ENCODE data around the gene TOM1L2. TPM values are rescaled to one million over a fixed set of nuclear protein-coding genes. Genes with fewer than 3 reads are reported as not detected.

TOM1L2 gene
- total and polyA plus RNA-seq, 2 donors (not counting 1 experiment from before 2014, with no cell fraction given): 33.9 to 35.9 TPM

- Histone ChIP-seq H3K4me2 (ENCODE audit: extremely low read depth, insufficient read depth, low read length) (no peak overlapping the region), H3K9ac (ENCODE audit: insufficient read depth, low read length) (no peak overlapping the region), H3K9me3 (ENCODE audit: control insufficient read depth, insufficient read depth, low read depth, low read length) (no peaks in the 10 kb centered on the region), H3K27me3 (ENCODE audit: control insufficient read depth, insufficient read depth, low read length) (no peaks in the 10 kb centered on the region), H3K4me3 (replicated peaks in 1 of 4; ENCODE audit: control extremely low read depth in 1 of 4, insufficient read depth in 1 of 4, low read depth in 3 of 4, low read length in 4 of 4) (no peak overlapping the region), H3K27ac (ENCODE audit: insufficient read depth, low read length) (no peak overlapping the region), H3K79me2 (ENCODE audit: control insufficient read depth, insufficient read depth, low read length) (peaks cover 28% of the 10 kb centered on the region), H4K20me1 (ENCODE audit: control insufficient read depth, extremely low read depth, insufficient read depth, low read length) (no peaks in the 10 kb centered on the region), H3K4me1 (ENCODE audit: control insufficient read depth, extremely low read depth, insufficient read depth, low read length) (peaks cover 33% of the 10 kb centered on the region), H2AFZ (ENCODE audit: low read length) (no peak overlapping the region), H3K36me3 (ENCODE audit: control insufficient read depth, insufficient read depth, low read length) (peaks cover 48% of the 10 kb centered on the region)
- DNase-seq (ENCODE audit: low read depth in 2 of 2): no peak
- TF ChIP-seq EZH2 (IDR thresholded peaks at IDR 0.05; ENCODE audit: low read length, missing control alignments) (no peak), CTCF (conservative IDR thresholded peaks at IDR 0.05 in 1 of 2, IDR thresholded peaks at IDR 0.05 in 1 of 2; ENCODE audit: low read depth in 1 of 2, low read length in 2 of 2) (no peak)
These were observed 154.7 kb downstream of the TOM1L2 start for GRCh38 chr17:17817552-17817947.

GRCh38 chr17:17816831-17817551, 155.2 kb downstream of the TOM1L2 start:
- no peak overlapping the region for H3K9ac ChIP-seq (ENCODE audit: insufficient read depth, low read length)
- H3K4me3 ChIP-seq (replicated peaks in 1 of 4; ENCODE audit: control extremely low read depth in 1 of 4, insufficient read depth in 1 of 4, low read depth in 3 of 4, low read length in 4 of 4): no peak overlapping the region
- DNase-seq (ENCODE audit: low read depth in 2 of 2): no peak
- H2AFZ ChIP-seq (ENCODE audit: low read length): no peak overlapping the region
- no peaks in the 10 kb centered on the region for H4K20me1 ChIP-seq (ENCODE audit: control insufficient read depth, extremely low read depth, insufficient read depth, low read length)
- peaks cover 30% of the 10 kb centered on the region for H3K4me1 ChIP-seq (ENCODE audit: control insufficient read depth, extremely low read depth, insufficient read depth, low read length)
- H3K9me3 ChIP-seq (ENCODE audit: control insufficient read depth, insufficient read depth, low read depth, low read length): no peaks in the 10 kb centered on the region
- H3K79me2 ChIP-seq (ENCODE audit: control insufficient read depth, insufficient read depth, low read length): peaks cover 23% of the 10 kb centered on the region
- no peak overlapping the region for H3K4me2 ChIP-seq (ENCODE audit: extremely low read depth, insufficient read depth, low read length)
- TF ChIP-seq CTCF (conservative IDR thresholded peaks at IDR 0.05 in 1 of 2, IDR thresholded peaks at IDR 0.05 in 1 of 2; ENCODE audit: low read depth in 1 of 2, low read length in 2 of 2) (no peak), EZH2 (IDR thresholded peaks at IDR 0.05; ENCODE audit: low read length, missing control alignments) (no peak)
- no peak overlapping the region for H3K27ac ChIP-seq (ENCODE audit: insufficient read depth, low read length)
- H3K27me3 ChIP-seq (ENCODE audit: control insufficient read depth, insufficient read depth, low read length): no peaks in the 10 kb centered on the region
- peaks cover 51% of the 10 kb centered on the region for H3K36me3 ChIP-seq (ENCODE audit: control insufficient read depth, insufficient read depth, low read length)

GRCh38 chr17:17816240-17816814, 155.9 kb downstream of the TOM1L2 start:
- Histone ChIP-seq H3K4me2 (ENCODE audit: extremely low read depth, insufficient read depth, low read length) (no peak overlapping the region), H3K27me3 (ENCODE audit: control insufficient read depth, insufficient read depth, low read length) (no peaks in the 10 kb centered on the region), H3K4me3 (replicated peaks in 1 of 4; ENCODE audit: control extremely low read depth in 1 of 4, insufficient read depth in 1 of 4, low read depth in 3 of 4, low read length in 4 of 4) (no peak overlapping the region), H3K27ac (ENCODE audit: insufficient read depth, low read length) (no peak overlapping the region), H4K20me1 (ENCODE audit: control insufficient read depth, extremely low read depth, insufficient read depth, low read length) (no peaks in the 10 kb centered on the region), H3K9me3 (ENCODE audit: control insufficient read depth, insufficient read depth, low read depth, low read length) (no peaks in the 10 kb centered on the region), H3K4me1 (ENCODE audit: control insufficient read depth, extremely low read depth, insufficient read depth, low read length) (peaks cover 29% of the 10 kb centered on the region), H3K79me2 (ENCODE audit: control insufficient read depth, insufficient read depth, low read length) (peaks cover 16% of the 10 kb centered on the region), H3K36me3 (ENCODE audit: control insufficient read depth, insufficient read depth, low read length) (peaks cover 54% of the 10 kb centered on the region), H3K9ac (ENCODE audit: insufficient read depth, low read length) (no peak overlapping the region), H2AFZ (ENCODE audit: low read length) (no peak overlapping the region)
- no peak for DNase-seq (ENCODE audit: low read depth in 2 of 2)
- TF ChIP-seq CTCF (conservative IDR thresholded peaks at IDR 0.05 in 1 of 2, IDR thresholded peaks at IDR 0.05 in 1 of 2; ENCODE audit: low read depth in 1 of 2, low read length in 2 of 2): no peak
- TF ChIP-seq EZH2 (IDR thresholded peaks at IDR 0.05; ENCODE audit: low read length, missing control alignments): no peak

Measured in fibroblast of lung (primary cell).